ENCODE data around the gene HOXA4. TPM values are rescaled to one million over a fixed set of nuclear protein-coding genes. Genes with fewer than 3 reads are reported as not detected.

The HOXA4 gene
- total RNA-seq, 1 experiment from 2014 or later = 1.2 TPM

- DNase-seq (ENCODE audit: low spot score) = no peak
Observed at GRCh38 chr7:27106181-27106900, 24.2 kb downstream of the HOXA4 start.

DNA sequence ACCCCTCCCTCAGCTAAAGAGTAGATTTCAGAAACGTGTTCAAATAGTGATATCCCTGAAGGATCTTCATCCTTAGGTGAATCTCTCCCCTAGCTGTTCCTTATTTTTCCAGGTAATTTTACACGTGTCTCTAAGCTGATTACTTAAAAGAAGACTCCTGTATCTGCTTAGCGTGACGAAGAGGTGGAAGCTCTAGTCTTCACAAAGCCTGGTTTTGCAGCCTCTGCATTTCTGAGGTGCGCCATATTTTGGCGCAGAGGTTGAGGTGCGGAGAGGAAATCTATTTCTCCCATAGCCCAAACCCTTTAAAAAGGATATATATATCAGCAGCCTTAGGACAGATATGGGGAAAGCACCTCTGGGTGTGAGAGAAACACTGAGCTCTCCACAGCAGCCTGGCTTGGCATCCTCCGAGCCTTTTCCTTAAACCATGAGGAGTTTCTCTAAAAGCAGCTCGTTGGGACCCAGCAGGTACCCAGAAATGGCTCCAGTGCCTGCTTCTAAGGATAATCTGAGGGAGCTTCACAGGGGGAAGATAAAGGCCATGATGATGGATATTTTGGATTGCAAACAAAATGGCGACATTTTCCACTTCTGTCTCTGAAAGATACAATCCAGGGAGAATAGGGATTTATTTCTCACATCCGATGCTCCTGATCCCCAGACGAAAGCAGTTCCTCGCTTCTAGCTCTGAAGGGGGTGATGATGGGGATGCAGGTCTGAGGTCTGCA lies 25.1 kb downstream of the HOXA4 start:
- DNase-seq (ENCODE audit: low spot score) = no peak

DNA sequence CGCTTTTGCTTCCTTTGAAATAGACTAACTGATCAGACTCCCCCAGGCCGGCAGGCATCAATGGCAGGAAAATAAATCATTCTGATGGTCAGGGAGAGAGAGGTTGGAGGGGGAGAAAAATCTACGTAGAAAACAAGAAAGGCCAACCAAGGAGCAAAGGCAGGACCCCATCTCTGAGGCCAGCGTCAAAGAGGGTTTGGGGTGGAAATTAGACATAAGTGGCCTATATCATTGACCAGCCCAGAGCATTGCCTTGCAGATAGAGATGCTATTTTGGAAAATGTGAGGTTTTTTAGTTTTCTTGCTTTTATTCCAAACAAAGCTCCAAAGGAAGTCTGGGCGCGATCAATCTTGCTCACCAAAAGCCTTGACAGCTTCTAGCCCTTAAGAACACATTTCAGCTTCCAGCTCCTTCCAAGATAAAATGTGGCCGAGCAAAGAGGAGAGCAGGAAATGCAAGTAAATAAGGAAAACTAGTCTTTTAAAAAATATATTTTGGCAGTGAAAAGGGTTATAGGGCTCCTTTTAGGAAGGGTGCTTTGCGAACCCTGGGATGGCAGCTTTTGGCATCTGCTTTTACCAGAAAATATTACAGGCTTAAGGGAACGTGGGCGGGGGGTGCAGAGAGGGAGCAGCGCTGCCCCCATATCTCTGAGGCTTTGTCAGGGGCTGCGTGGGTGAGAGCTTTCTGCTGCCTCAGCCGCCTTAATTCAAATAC lies 26.1 kb downstream of the HOXA4 start:
- no peak for DNase-seq (ENCODE audit: low spot score)

GRCh38 chr7:27103489-27104226 lies 26.9 kb downstream of the HOXA4 start:
- DNase-seq (ENCODE audit: low spot score) = no peak

DNA sequence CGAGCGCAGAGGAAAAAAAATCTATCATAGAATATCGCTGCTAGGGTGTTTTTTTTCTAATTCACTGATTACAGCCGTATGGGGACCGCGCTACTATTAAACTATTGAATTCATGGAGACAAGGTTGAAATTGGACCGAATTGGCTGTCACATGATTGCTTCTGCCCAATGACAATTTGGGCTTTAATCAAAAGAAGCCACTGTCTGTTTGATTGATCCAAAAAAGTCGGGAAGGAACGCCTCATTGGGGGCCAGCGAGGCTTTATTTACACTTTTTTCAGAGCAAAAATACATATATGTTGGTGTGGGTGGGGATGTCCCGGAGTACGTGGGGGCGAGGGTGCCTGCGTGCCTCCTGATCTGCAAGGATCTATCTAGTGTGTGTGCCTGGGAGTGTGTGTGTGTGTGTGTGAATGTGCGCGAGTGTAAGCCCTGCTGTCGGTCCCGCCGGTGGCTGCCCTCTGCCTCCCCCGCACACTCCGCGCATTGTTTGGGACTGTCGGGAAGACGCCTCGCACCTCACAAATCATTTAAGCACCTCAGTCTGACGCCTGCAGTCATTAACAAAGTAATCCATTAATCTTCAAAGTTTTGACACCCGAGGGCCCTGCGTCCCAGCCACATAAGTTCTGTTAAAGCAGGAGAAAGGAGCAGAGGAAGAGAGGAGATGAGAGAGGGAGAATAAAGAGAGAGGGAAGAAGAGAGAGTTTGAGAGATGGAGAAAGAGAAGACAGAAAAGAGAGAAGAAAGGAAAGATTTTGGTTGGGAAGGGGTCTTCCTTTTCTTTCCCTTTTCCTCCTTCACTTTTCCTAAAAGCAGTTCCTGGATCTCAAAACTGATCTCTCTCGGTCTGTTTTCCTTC lies 27.7 kb downstream of the HOXA4 start, which contains the start of gene HOXA2:
Gene HOXA2 (minus strand): TSS at position 103 of the 862 bp plus-strand sequence. CDS start 183 bp downstream, outside the sequence.
- no peak for DNase-seq (ENCODE audit: low spot score)

DNA sequence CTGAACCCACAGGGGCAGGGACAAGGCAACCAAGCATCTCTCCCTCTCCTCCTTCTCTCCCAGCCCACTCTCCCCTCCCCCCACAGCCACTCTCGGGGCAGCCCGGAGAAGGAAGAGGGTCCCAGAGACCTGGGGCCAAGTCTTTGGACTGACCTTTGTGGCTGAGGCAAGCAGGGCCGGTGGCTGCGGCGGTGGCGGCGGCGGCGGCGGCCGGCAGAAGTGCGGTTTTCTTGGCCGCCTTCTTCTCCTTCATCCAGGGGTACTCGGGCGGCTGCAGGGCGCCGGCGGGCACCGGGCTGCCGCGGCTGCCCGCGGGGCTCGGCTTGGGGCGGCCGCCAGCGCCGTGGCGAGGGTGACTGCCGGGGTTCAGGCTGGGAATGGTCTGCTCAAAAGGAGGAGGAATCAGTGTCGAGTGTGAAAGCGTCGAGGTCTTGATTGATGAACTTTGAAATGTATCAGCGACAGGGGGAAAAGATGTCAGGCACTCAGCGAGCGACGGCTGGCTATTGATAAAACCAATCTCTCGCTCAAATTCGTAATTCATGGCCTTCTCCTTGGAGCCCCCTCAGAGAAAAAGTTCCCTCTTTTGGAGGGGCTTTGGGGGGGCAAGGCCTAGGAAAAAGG lies 28.5 kb downstream of the HOXA4 start:
- no peak for DNase-seq (ENCODE audit: low spot score)

GRCh38 chr7:27101171-27101956 lies 29.2 kb downstream of the HOXA4 start:
- DNase-seq (ENCODE audit: low spot score) = no peak

GRCh38 chr7:27100694-27101170 lies 29.8 kb downstream of the HOXA4 start:
- no peak for DNase-seq (ENCODE audit: low spot score)

DNA sequence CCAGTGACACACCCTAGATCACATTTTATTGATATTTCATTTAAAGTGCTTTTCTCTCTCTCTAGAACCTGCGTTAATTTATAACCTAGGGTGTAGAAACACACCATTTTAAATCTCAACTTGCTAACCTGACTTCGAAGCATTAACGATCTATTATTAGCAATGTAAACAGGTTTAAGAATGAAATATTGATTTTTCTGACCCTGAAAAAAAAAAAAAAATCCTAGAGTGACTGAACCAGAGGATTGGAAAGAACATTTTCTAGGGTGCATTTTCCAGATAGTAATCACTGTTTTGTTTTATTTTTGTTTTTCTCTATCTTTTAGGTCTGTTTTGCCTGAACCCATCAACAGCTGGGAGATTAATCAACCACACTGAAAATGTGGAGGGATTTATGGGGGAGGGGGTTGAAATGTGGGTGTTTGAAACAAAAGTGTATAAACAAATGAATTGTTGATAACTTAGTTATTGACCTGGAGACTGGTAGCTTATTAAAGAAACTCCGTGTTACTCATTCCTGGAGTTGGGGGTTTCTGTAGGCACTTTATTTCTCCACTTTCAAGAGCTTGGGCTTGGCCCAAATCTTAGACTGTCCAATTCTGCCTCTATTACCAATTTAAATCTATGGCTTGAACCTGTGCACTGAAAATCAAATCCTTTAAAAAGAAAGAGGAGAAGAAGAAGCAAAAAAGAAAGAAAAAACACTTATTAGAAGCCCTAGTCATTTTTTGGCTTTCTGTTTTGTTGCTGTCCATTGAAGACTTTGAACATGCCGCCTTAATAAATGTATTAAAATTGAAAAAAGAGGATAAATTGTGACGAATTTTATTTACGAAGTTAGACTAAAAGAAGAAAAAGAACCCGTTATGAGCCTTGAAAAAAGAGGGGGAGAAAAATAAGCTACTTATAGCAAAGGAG lies 30.8 kb downstream of the HOXA4 start:
- no peak for DNase-seq (ENCODE audit: low spot score)

- no peak for DNase-seq (ENCODE audit: low spot score)
Observed at GRCh38 chr7:27098578-27099451, 31.7 kb downstream of the HOXA4 start.

- no peak for DNase-seq (ENCODE audit: low spot score)
Observed at GRCh38 chr7:27097686-27098577, 32.6 kb downstream of the HOXA4 start.

- no peak for DNase-seq (ENCODE audit: low spot score)
Observed at GRCh38 chr7:27096768-27097514, 33.6 kb downstream of the HOXA4 start.

GRCh38 chr7:27095897-27096767 lies 34.4 kb downstream of the HOXA4 start, which contains the start of gene HOXA1:
Gene HOXA1, minus strand, starts transcription at chr7:27096000. Its CDS starts 88 bp downstream, at chr7:27095912.
- DNase-seq (ENCODE audit: low spot score) = peak; percentile 96
